GM18498 (cell line): ENCODE measurements around the gene SORCS2.

Experiments used
- ATAC-seq: cut with Tn5 transposase; IDR thresholded peaks from one replicate; pipeline ENCODE4 v1.9.1; 2021; ENCODE audit warnings: mild to moderate bottlenecking, moderate library complexity; ENCODE audit not compliant: unreplicated experiment

Gene SORCS2

DNA sequence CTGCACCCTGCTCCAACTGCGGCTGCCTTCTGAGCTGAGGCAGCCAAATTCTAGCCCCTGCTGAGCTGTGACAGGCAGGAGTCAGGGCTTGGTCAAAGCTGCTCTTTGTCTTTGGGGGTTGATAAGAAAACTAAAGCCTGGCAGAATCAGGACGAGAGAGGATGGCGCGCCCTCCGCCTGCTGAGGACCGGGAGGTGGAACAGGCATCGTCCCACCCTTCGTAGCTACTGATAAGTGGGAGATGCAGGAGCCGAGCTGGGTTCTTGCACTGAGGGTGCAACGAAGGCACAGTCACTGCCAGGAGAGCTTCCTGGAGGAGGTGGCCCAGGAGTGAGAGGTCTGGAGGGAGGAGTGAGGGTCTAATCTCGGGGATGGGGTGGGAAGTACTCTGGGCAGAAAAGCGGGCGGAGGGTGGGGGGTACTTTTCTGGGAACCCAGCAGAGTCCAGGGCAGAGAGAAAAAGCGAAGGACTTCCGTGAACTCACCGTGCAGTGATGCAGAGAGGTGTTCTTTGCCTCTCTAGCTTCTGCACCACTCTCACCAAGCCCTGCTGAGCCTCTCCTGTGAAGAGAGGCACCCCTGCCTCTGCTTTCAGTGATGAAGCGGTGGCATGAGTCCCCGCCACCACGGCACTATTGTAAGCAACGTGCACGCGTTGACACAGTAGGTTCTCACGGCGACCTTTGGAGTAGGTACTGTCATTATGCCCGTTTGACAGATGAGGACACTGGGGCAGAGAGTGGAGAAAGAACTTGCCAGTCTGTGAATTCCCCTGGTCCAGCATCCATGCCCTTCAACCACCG lies 107.8 kb downstream of the SORCS2 start:
- no peak for ATAC-seq

DNA sequence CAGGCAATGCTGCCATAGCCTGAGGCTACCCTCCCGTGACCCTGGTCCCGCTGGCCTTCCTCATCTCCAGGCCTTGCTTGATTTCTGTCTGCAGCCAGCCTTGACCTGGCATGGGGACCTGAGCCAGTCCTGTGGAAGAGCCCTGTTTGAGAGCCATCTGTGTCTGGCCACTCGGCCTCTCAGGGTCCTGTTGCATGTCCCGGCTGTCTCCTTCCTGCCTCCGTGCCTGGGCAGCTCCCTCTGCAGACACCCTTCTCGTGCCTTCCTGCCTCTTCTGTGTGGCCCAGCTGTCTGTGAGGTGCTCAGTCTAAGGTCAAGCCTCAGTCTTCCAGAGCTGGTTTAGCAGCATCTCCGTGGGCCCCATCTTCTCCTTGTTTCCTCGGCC lies 108.4 kb downstream of the SORCS2 start:
- ATAC-seq, result no peak

DNA sequence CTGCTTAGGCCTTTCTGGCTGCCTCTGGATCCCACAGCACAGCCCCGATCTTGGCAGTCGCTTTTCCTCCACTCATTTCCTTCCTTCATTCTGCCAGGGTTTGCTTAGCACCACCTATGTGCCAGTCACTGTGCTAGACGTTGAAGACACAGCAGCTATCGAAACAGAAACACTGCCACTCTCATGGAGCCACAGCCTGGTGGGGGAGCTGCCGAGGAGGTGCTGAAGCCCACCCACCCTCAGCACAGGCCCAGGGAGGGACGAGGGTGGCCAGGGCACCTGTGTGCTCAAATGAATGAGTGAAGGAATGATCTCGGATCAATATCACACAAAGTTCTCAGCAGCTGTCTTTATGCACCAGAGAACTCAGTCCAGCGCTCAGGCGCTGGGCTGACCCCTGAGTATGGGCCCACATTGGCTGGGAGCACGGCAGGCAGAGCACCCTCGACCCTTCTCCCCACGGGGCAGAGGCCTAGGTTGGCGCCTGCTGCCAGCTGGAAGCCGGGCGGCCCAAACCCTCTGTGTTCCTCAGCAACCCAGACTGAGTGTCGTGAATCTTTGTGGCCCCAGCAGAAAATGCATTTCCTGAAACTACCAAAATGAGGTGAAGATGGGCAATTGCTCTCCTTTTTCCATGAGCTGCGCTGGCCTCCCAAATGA lies 108.9 kb downstream of the SORCS2 start:
- no peak for ATAC-seq

DNA sequence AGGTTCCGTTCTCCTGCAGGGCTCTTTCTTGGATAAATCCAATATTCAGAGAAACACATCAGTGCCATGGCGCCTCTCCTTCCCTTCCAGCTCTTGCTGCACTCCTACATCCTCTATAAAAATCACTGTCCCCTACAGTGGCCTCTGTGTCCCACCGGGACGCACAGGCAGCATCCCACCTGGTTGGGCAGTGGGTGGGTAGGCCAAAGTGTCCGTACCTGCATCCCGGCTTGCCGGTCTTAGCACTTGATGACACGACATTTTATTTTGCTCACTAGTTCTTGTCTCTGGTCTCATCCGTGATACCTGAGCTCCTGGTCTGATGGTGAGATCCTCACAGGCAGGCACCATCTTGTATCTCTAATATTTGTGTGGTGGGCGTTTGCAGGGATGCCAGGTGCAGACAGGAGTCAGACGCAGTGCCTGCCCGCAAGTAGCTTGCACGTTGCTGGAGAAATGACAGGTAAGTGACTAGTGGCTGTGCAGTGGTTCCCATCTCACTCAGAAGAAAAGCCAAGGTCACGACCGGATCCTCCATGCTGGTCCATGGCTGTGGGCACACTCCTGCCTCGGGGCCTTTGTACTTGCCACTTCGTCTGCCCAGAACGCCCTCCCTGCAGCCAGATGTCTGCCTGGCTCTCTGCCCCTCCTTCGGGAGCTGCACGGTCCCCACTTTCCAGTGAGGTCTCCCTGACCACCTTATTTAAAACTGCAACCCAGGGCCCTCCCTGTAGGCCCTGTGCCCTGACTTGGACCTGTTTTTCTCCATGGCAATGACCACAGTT lies 109.7 kb downstream of the SORCS2 start:
- no peak for ATAC-seq

DNA sequence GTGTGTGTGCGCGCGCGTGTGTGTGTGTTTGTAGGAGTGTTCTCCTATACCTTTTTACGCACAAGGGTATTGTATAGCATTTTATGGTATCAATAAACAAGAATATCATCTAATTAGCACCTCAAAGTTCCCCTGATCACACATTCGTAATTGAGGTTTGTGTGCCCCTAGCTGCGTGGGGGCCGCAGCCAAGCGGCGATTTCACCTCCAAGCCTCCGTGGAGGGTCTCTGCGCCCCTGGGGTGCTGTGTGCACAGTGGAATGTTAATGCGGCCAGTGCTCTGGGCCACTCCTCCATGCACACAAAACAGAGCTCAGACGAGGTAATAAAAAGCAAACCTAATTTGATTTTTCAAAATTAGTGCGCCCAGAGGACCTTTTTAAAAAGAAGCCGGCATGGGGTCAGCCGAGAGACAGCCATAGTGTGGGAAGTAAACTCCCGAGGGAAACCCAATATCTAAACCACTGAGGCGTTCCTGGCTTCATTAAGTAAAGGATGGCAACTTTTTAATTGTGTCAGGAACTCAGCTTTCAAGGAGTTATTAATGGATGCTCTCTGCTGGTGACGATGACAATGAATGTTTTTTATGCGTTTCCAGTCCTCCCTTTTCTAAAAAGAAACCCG lies 110.6 kb downstream of the SORCS2 start:
- ATAC-seq, result no peak

DNA sequence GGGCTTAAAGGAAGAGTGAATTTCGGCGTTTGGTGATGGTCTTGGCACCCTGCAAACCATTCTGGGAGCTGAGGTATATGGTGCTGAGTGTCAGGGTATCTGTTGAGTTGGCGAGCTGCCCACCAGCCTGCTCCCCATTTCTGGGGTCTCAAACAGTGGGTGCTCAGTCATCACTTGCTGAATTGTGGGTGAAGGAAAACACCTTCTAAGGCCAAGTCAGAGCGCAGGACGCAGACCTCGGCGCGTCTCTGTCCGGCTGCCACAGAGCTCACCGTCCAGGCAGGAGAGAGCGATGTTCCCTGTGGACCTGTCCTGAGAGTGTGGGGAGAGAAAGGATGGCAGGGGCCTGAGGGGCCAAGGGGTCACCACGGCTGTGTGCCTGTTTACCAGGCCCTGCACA lies 111.2 kb downstream of the SORCS2 start:
- no peak for ATAC-seq

DNA sequence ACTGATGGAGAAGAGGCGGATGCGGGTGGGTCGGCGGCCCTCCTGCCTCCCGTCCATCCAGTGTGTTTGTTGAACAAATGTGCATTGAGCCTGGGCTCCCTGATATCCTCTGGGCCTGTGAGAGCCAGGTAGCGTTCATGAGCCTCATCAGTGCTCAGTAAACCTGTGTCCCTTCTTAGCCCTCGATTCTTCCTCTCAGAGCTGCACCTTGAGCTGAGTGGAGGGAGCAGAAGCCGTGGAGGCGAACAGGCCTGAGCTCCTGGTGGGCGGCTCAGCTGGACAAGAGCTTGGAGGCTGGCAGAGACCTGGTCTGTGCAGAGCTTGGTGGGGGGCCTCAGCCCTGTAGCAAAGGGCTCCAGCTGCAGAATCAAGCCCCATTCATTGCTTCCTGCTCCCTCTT lies 112.1 kb downstream of the SORCS2 start:
- ATAC-seq, result no peak

DNA sequence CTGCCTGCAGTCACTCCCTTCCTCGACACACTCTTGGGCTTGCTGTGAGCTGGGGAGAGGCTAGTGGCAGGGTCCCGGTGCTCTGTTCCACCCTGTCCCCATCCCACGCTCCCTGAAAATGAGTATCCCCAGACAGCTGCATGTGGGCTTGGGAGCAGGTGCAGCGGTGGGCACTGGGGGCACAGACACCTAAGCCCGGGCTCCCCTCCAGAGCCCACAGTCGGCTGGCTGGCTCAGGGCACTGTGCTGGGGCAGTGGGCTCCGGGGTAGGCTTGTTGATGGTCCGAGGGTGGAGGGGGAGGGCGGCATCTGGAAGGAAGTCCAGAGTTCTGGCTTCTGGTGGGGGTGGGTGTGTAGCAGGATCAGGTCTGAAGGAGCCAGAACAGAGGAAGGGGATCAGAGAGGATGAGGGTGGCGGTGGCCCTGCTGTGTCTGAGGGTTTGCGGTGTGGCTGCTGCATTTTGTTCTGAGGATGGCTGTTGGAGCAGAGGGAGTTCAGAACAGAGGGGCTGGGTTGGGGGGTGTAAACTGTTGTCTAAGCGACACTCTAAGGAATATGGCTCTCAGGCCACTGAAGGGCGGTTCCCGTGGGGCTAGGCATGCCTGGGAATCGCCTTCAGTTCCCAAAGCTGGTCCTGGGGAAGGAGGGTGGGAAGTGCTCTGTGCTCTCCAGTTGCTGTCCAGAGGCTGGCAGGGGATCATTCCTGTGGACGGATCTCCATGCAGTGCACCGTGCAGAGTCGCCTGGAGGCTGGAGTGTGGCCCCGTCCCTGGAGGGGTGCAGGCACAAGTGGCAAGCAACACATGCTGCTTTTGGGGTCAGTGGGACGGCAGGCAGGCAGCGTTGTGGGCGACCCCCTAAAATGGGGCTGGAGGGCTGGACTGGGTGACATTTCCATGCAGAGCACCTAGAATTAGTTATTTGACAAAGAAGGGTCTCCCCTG lies 114.0 kb downstream of the SORCS2 start:
- no peak for ATAC-seq

DNA sequence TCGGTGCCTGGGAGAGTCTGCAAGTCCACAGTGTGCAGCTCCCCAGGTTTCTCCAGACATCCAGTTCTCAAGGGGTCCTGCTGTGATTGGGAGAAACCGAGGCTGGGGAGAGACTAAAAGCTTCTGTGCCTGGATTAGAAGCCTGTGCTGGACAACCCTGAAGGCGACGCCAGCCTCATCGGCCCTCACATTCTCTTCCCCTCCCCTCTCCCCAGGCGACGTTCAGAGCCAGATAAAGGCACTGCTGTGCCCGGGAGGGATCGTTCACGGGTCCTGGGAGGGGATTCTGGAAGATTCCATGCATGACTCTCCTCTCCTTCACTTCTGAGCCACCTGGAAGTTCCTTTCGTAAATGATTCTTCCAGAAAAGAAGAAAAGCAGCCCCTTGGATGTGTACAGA lies 114.6 kb downstream of the SORCS2 start:
- ATAC-seq, result no peak

DNA sequence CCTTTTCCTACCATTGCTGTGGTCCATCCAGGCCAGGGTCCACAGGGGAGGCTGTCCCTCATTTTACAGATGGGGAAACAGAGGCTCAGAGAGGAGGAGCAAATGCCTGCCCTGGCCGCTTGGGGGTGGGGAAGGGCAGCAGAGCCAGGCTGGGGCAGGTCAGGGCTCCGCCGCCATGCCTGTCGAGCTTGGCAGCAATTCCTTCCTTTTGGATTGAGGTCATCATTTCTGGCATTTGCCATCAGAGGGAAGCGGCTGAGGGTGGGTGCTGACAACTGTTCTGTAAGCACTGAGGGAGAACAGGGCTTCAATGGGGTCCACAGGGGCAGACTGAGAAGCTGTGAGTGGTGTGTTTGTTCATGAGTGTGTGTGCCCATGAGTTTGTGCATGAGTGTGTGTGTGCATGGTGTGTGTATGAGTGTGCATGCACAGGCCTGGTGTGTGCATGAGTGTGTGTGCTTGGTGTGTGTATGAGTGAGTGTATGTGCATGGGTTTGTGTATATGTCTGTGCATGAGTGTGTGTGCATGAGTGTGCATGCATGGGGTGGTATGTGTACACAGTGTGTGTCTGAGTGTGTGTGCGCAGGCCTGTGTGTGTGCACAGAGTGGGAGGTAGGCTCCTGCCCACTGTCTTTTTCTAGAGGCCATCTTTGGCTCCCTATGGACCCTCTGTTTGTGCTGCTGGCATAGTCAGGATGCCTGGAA lies 115.2 kb downstream of the SORCS2 start:
- no peak for ATAC-seq

DNA sequence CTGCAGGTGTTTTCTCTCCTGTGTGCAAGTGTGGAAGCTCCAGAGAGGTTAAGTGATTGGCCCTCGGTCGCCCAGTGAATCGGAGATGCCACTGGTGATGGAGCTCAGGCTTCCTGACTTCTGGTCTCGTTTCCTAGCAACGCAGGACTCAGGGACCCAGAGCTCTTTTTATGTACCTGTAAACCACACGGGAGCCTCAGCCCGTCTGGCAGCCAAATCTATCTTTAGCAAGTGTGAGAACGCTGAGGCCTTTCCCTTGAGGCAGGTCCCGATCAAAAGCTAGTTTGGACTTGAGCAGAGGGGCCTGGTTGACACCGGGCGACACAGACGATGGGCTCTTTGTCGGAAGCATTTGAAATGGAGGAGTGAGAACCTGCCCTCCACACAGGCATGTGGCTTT lies 116.8 kb downstream of the SORCS2 start:
- no peak for ATAC-seq

DNA sequence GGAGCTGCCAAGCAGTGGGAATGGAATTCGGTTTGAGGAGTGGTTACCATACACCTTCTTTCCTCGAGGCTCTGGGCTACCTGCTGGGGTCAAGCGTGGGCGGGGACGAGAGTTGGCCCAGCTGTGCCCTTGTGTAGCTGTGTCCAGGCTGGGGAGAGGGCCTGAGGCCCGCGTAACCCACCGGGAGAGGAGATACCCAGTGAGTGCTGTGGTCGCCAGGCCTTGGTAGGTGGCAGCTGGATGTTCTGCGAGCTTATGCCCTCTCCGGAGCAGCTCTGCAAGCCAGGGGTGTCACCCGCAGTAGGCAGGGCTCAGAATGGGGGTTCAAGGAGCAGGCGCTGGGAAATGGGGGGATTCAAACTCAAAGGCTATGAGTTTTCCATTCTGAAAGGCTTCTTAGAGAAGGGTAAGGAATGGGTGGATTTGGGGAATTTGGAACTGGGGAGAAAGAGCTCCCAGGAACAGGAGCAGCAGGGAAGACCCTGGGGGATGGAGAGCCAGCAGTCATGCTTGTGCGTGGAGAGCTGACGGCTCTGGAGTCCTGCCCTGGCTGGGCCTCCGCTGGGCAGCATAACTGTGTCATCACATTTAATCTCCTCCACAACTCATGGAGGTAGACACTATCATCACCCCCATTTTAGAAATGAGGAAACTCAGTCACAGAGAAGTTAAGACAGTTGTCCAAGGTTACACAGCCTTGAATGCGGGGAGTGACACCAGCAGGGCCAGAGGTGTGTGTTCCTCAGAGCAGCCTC lies 117.5 kb downstream of the SORCS2 start:
- ATAC-seq, result no peak

DNA sequence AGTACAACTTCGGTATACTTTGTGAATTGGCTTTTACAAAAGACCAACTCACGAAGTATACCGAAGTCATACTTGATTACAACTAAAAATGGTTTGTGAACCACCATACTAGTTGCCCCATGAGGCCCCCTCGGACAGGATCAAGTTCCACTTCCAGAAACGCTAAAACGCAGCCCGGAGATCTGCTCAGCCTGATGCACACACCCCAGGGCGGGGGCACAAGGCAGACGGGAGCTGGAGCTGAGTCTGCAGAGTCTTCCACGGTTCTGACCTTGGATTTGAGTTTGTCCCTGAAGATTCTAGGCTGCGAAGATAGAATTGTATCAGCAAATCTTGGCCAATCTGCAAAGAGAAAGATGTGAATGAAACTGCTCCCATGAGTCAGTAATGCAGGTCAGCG lies 118.1 kb downstream of the SORCS2 start:
- no peak for ATAC-seq

DNA sequence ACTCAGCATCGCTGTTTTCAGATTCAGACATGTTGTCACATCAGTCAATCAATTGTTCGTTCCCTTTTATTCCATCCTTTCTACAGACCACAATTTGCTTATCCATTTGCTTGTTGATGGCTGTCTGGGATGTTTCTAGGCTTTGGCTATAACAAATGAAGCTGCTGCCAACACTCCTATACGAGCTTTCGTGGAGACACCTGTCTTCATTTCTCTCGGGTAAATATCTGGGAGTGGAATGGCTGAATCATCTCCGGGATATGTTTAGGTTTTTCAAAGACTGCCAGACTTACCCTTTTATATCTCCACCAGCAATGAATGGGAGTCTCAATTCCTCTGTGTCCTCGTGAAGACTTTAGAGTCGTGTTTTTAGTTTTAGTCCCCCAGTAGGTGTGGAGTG lies 118.9 kb downstream of the SORCS2 start:
- ATAC-seq, result no peak

DNA sequence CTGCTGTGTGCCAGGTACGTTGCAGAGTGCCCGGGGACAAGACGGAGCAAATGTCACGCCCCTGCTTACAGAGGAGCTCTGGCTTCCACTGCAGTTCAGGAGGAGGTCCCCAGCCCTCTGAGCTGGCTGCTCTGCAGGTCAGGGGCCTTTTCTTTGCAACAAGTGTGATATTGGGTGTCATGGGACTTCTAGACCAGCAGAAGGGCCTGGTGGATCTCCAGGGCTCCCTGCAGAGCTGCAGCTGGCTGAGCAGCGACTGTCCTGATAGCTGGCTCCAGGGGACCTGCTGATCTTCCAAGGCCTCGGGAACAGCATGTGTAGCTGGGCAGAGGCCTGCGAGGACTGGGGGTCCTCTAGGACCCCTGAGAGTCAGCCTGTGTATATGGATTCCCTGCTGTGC lies 120.4 kb downstream of the SORCS2 start:
- ATAC-seq, result no peak

DNA sequence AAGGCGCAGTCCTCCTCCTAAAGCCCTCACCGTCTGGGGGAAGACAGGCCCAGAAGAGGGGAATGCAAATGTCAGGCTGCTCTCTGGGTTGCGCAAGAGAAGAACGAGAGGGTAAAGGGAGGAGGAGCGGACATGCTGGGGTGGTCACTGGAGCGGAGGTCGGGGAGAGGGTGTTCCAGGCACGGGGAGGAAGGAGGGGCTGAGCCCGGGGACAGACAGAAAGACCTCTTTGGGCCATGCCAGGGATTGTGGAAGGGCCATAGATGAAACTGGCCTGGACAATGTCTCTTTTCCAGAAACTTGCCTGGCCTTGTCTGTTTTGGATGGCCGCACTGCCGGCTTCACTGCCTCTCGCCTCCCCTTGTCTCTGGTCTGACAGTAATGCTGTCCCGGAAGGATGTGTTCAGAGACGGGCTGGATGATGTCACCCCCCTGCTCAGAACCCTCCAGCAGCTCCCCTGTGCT lies 121.0 kb downstream of the SORCS2 start:
- no peak for ATAC-seq

DNA sequence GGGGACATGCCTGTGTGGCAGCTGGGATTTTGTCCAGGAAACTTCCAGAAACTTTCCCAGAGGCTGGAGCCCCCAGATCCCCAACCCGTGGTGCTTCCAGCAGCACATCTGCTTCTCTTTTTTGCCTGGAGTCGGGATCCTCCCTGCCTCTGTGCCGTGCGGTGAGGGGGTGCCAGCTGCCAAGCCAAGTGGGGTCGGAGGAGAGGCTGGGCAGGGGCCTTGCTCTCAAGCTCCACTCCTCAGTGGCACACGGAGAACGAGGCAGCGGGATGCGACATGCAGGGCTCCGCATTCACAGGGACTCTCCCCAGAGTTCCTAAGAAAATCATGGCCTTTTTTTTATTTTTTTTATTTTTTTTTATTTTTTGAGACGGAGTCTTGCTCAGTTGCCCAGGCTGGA lies 121.7 kb downstream of the SORCS2 start:
- no peak for ATAC-seq

DNA sequence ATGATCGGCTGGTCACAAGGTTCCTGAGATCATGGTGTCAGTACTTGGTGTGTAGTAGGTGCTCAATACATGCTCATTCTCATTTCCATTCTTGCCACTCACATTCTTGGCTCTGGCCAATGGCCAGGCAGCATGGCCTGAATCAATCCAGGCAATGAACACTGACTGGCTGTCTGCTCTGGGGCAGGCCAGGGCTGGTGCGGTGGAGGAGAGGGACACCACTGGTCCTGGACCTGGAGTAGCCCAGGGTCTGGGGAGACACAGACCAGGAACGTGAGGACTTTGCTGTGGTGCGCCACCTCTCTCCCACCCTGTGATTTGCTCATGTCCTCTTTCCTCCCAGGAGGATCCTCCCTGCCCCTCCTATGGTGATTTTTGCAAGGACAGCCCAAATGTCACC lies 122.9 kb downstream of the SORCS2 start:
- ATAC-seq, result no peak

DNA sequence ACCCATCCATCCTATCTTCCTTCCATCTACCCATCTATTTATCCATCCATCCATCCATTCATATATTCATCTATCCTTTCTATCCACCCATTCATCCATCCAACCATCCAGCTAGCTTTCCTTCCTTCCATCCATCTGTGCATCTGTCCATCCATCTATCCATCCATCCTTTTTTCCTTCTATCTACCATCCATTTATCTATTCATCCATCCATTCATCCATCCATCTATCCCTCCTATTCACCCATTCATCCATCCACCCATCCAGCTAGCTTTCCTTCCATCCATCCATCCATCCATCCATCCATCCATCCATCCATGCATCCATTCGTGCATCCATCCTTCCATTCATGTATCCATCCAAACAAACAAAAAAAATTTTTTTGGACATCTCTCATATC lies 123.6 kb downstream of the SORCS2 start:
- no peak for ATAC-seq
